Colonic mucosa (tissue), 4 donors: ENCODE data around the gene DUS1L. TPM values are rescaled to one million over a fixed set of nuclear protein-coding genes. Genes with fewer than 3 reads are reported as not detected.

Source experiments
- DNase-seq: peaks from one replicate; pipeline ENCODE4 v3.0.0-alpha.2; 2020
- H3K27ac ChIP-seq: fragments of 200-600 bp; one replicate; pipeline ENCODE4 v1.8.0; 2021
- H3K27me3 ChIP-seq: fragments of 200-600 bp; one replicate; pipeline ENCODE4 v1.8.0; 2021
- H3K36me3 ChIP-seq: fragments of 200-600 bp; one replicate; pipeline ENCODE4 v1.8.0; 2021
- H3K4me1 ChIP-seq: fragments of 200-600 bp; one replicate; pipeline ENCODE4 v1.8.0; 2021; ENCODE audit warnings: mild to moderate bottlenecking
- H3K4me3 ChIP-seq: fragments of 200-600 bp; one replicate; pipeline ENCODE4 v1.8.0; 2021
- H3K9ac ChIP-seq, 2 donors: one replicate each; pipeline ENCODE4 v1.7.0; 2013; ENCODE audit warnings: control low read depth in 2 of 2, low read depth in 2 of 2, low read length in 2 of 2
- H3K9me3 ChIP-seq: fragments of 200-600 bp; one replicate; pipeline ENCODE4 v1.8.0; 2021
- CTCF ChIP-seq: fragments of 200-600 bp; IDR thresholded peaks from one replicate; pipeline ENCODE4 v1.8.0; 2022; ENCODE audit warnings: antibody characterized with exemption, mild to moderate bottlenecking
- intact Hi-C: fragments of 100-400 bp; cut with DNase I; formaldehyde crosslinking; loops from one replicate; pipeline ENCODE4 v1.14.1; 2022
- total RNA-seq, 2 donors: library from RNA; stranded (reverse); fragmentation: NEBNext Ultra II Directional in 1 of 2; extraction: Animal tissue kit (Norgen Biotek cat#: 25700) in 1 of 2; gene quantifications; one replicate each; pipeline ENCODE4 v1.2.1, GENCODE V29; 2021
- donor health status: healthy.
- donor health status: DM: no; HTN: no; CAD: no.
- donor health status: DM: no; HTN: no; CAD: no.

DUS1L gene
- total RNA-seq = 100 to 1,000 TPM; 113 to 253 TPM

DNA sequence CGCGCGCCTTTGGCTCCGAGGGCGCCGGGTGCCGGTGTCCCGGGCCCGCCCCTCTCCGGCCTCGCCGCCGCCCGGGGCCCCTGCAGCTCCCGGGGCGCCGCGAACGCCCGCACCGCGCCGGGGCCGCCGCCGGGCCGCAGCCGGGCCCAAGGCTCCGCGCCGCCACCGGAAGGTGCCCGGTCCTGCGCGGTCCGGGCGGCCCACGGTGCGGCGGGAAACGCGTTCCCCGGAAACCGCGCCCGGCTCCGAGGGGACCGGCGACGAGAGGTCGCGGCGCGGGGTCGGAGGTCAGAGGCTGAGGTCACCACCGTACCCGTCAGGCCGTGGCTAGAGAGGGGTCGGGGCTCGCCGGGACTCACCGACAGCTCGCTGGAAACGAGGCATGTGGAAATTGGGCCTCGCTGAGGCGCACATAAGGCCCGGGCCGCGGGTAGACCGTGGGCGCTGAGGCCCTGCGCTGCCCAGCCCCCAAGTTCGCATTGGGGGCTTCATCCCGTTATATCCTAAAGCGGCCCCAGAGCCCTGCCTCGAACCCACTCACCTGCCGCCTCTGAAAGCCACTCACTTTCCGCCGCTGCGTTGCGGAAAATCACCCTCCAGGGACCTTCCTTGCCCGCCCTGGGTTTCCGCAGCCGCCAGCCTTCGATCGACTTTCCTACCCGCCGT is at the start of gene DUS1L:
Gene DUS1L, minus strand, starts transcription at position 167 of the 666 bp plus-strand sequence. CDS start 745 bp downstream, outside the sequence.
- Histone ChIP-seq H3K4me3 (peak within 1 kb of the TSS; percentile 98), H3K9me3 (no peaks in the 10 kb centered on the region), H3K27me3 (no peaks in the 10 kb centered on the region), H3K9ac (peak within 1 kb of the TSS; percentile 72 to 92), H3K27ac (peak within 1 kb of the TSS; percentile 72), H3K36me3 (peaks cover 5% of the 10 kb centered on the region), H3K4me1 (peaks cover 8% of the 10 kb centered on the region)
- no peak for TF ChIP-seq CTCF
- peak; percentile 52 for DNase-seq
- intact Hi-C loops = no loop called here

DNA sequence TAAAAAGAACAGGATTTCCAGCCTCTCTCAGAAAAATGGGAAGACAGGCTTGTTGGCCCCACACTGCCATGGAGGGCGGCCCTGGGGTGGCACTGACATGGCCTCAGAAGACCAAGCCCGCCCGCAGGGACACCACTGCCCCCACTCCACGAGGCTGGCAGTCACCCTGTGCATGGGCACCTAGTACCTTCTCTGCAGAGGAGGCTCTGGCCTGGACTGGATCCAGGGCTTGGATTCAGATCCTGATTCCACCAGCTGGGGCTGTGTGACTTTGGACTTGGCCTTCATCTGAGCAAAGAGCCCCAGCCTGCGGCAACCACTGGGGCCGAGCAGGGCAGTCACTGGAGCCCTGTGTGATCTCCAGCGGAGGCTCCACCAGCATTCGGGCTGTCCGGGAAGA is 49.3 kb upstream of the DUS1L start:
- intact Hi-C loops = no loop called here

DNA sequence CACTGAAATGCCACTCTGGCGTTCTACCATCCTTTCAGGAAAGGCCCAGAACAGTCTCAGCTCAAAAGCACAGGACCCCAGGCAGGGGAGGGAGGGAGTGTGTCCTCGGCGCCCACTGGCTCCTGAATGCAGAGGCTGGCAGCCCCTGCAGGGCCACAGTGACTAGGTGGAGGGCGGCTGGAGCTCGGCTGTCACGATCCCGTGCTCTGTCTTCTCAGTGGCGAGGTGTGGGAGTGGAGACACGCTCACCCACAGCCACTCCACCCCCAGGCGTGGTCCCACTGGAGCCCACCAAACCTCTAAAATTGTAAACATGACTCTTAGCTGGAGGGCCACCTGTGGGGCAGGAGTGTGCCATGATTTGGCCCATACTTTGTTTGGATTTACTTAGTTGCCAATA is 48.8 kb upstream of the DUS1L start:
- no peaks in the 10 kb centered on the region for H3K27me3 ChIP-seq
- H3K9me3 ChIP-seq = no peaks in the 10 kb centered on the region
- H3K36me3 ChIP-seq = no peaks in the 10 kb centered on the region
- intact Hi-C loops = no loop called here
- H3K9ac ChIP-seq = no peak overlapping the region
- no peaks in the 10 kb centered on the region for H3K4me1 ChIP-seq
- no peak overlapping the region for H3K27ac ChIP-seq
- no peak for DNase-seq
- TF ChIP-seq CTCF = no peak
- H3K4me3 ChIP-seq = no peak overlapping the region

More for the DNA sequence above, 49.3 kb upstream of the DUS1L start:
- Histone ChIP-seq H3K27ac (no peak overlapping the region), H3K4me3 (no peak overlapping the region), H3K9ac (no peak overlapping the region), H3K4me1 (no peaks in the 10 kb centered on the region), H3K27me3 (no peaks in the 10 kb centered on the region), H3K9me3 (no peaks in the 10 kb centered on the region), H3K36me3 (no peaks in the 10 kb centered on the region)
- no peak for TF ChIP-seq CTCF
- no peak for DNase-seq

DNA sequence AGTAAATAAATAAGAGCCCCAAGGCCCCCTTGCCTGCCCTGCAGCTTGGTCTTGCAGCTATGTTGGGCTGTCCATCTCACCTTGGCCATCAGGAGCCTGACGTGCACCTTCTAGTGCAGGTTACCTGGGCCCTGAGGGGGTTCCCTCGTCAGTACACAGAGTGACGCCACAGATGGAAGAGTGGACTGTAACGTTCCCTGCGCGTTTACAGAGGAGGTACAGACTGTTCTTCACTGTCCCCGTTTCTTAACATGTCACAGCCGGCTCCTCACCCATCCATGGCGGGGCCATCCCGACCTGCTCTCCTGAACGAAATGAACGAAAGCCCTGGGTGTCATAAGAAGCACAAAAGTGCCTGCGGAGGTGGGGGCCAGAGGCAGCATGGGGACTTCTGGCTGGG is 48.3 kb upstream of the DUS1L start:
- intact Hi-C loops = no loop called here
- Histone ChIP-seq H3K27me3 (no peaks in the 10 kb centered on the region), H3K27ac (no peak overlapping the region), H3K4me1 (no peaks in the 10 kb centered on the region), H3K4me3 (no peak overlapping the region), H3K36me3 (no peaks in the 10 kb centered on the region), H3K9ac (no peak overlapping the region), H3K9me3 (no peaks in the 10 kb centered on the region)
- DNase-seq = no peak
- TF ChIP-seq CTCF = no peak

- intact Hi-C loops = no loop called here
- Histone ChIP-seq H3K9ac (no peak overlapping the region), H3K27ac (no peak overlapping the region), H3K9me3 (no peaks in the 10 kb centered on the region), H3K27me3 (no peaks in the 10 kb centered on the region), H3K4me1 (no peaks in the 10 kb centered on the region), H3K36me3 (no peaks in the 10 kb centered on the region), H3K4me3 (no peak overlapping the region)
- no peak for TF ChIP-seq CTCF
- DNase-seq = no peak
Observed at GRCh38 chr17:82113422-82113821, 47.8 kb upstream of the DUS1L start.
